HG03039 (cell line): ENCODE data around the gene MYO3B.
"Not testable (repeated sequence)": the region's sequence is repeated elsewhere in the genome, so short reads cannot be mapped to it uniquely, and the experiment has no call there.

ENCODE experiments used
- ATAC-seq: cut with Tn5 transposase; IDR thresholded peaks from one replicate; pipeline ENCODE4 v1.9.1; 2021; ENCODE audit warnings: mild to moderate bottlenecking, moderate library complexity; ENCODE audit not compliant: unreplicated experiment

The MYO3B gene

GRCh38 chr2:170530803-170531564, 353.0 kb downstream of the MYO3B start:
- ATAC-seq, result no peak

GRCh38 chr2:170531876-170532275, 353.9 kb downstream of the MYO3B start:
- no peak for ATAC-seq

GRCh38 chr2:170533156-170533555, 355.2 kb downstream of the MYO3B start:
- no peak for ATAC-seq

- ATAC-seq, result no peak
Measured at GRCh38 chr2:170535552-170535951, 357.6 kb downstream of the MYO3B start.

- no peak for ATAC-seq
Measured at GRCh38 chr2:170544817-170545216, 366.9 kb downstream of the MYO3B start.

- ATAC-seq, result no peak
Measured at GRCh38 chr2:170548304-170548703, 370.4 kb downstream of the MYO3B start.

- ATAC-seq, result no peak
Measured at GRCh38 chr2:170550501-170550900, 372.6 kb downstream of the MYO3B start.

GRCh38 chr2:170551899-170552298, 374.0 kb downstream of the MYO3B start:
- not testable (repeated sequence) for ATAC-seq

GRCh38 chr2:170553748-170554147, 375.8 kb downstream of the MYO3B start:
- ATAC-seq, result no peak

- no peak for ATAC-seq
Measured at GRCh38 chr2:170554278-170554955, 376.5 kb downstream of the MYO3B start.

- no peak for ATAC-seq
Measured at GRCh38 chr2:170562928-170563327, 385.0 kb downstream of the MYO3B start.

- ATAC-seq, result no peak
Measured at GRCh38 chr2:170563401-170563800, 385.5 kb downstream of the MYO3B start.

- no peak for ATAC-seq
Measured at GRCh38 chr2:170566138-170566537, 388.2 kb downstream of the MYO3B start.

- no peak for ATAC-seq
Measured at GRCh38 chr2:170567429-170567828, 389.5 kb downstream of the MYO3B start.

- no peak for ATAC-seq
Measured at GRCh38 chr2:170568511-170568910, 390.6 kb downstream of the MYO3B start.

- no peak for ATAC-seq
Measured at GRCh38 chr2:170571612-170572011, 393.7 kb downstream of the MYO3B start.

- ATAC-seq, result no peak
Measured at GRCh38 chr2:170573671-170574070, 395.7 kb downstream of the MYO3B start.

- no peak for ATAC-seq
Measured at GRCh38 chr2:170576296-170576695, 398.3 kb downstream of the MYO3B start.

GRCh38 chr2:170577356-170577755, 399.4 kb downstream of the MYO3B start:
- no peak for ATAC-seq

- ATAC-seq, result no peak
Measured at GRCh38 chr2:170578606-170579005, 400.7 kb downstream of the MYO3B start.

- no peak for ATAC-seq
Measured at GRCh38 chr2:170579511-170579910, 401.6 kb downstream of the MYO3B start.

GRCh38 chr2:170582313-170582712, 404.4 kb downstream of the MYO3B start:
- ATAC-seq, result no peak
